Testis (tissue), 3 donors: ENCODE measurements around the gene SACM1L. TPM values are rescaled to one million over a fixed set of nuclear protein-coding genes. Genes with fewer than 3 reads are reported as not detected.

Experiments used
- DNase-seq: peaks from one replicate; pipeline ENCODE4 v3.0.0-alpha.2; 2019
- H3K27ac ChIP-seq, 2 donors: fragments of 200-600 bp; sonication (generic); one replicate each; pipeline ENCODE4 v1.5.1; 2019
- H3K27me3 ChIP-seq: fragments of 200-600 bp; sonication (generic); one replicate; pipeline ENCODE4 v1.5.1; 2019
- H3K36me3 ChIP-seq: fragments of 200-600 bp; sonication (generic); one replicate; pipeline ENCODE4 v1.5.1; 2017; ENCODE audit warnings: low read depth; ENCODE audit errors: missing control alignments
- H3K4me1 ChIP-seq: fragments of 200-600 bp; sonication (generic); one replicate; pipeline ENCODE4 v1.5.1; 2019
- H3K4me3 ChIP-seq, 2 donors: fragments of 200-600 bp; sonication (generic); one replicate each; pipeline ENCODE4 v1.5.1; 2017 to 2019
- H3K9me3 ChIP-seq: fragments of 200-600 bp; sonication (generic); one replicate; pipeline ENCODE4 v1.5.1; 2017
- CTCF ChIP-seq, 3 experiments: fragments of 450-650 bp in 2 of 3; fragments of 200-600 bp in 1 of 3; sonication (generic) in 1 of 3; IDR thresholded peaks; one replicate each; pipeline ENCODE4 v1.5.1; 2016 to 2019; ENCODE audit warnings: antibody characterized with exemption in 3 of 3, mild to moderate bottlenecking in 2 of 3, moderate library complexity in 1 of 3
- POLR2A ChIP-seq: fragments of 450-650 bp; IDR thresholded peaks from one replicate; pipeline ENCODE4 v1.6.1; 2017; ENCODE audit warnings: antibody characterized with exemption, mild to moderate bottlenecking, moderate library complexity
- WGBS, 2 donors: methylation state at CpG; one replicate each; pipeline ENCODE4 v1.1.5; 2018; 5-methylcytosine and 5-hydroxymethylcytosine counted together
- intact Hi-C: fragments of 100-400 bp; cut with DNase I; formaldehyde crosslinking; loops from one replicate; pipeline ENCODE4 v1.15.1; 2023; ENCODE audit warnings: low total_unique reads
- polyA plus RNA-seq: library from polyadenylated mRNA; stranded (reverse); fragments of 350-450 nt; fragmentation: Illumina TruSeq; extraction: RNeasy Lipid Tissue Mini Kit (QIAGEN cat#74804); gene quantifications from one replicate; pipeline ENCODE4 v1.2.3, GENCODE V29; 2014; ENCODE audit warnings: low read depth, low replicate concordance; ENCODE audit not compliant: insufficient read depth
- total RNA-seq, 2 donors: library from RNA; depleted of rRNA; stranded (reverse); fragments of >200 nt; gene quantifications; one replicate each; pipeline ENCODE4 v1.2.3, GENCODE V29; 2016

SACM1L gene
- total and polyA plus RNA-seq, 3 donors from 2014 or later: 25.9 to 60.1 (median 48.3) TPM

GRCh38 chr3:45670436-45670835 is 18.8 kb upstream of the SACM1L start:
- Histone ChIP-seq H3K9me3 (no peaks in the 10 kb centered on the region), H3K36me3 (no peaks in the 10 kb centered on the region), H3K27me3 (no peaks in the 10 kb centered on the region), H3K4me1 (peaks cover 8% of the 10 kb centered on the region), H3K4me3 (no peak overlapping the region), H3K27ac (no peak overlapping the region)
- TF ChIP-seq POLR2A (no peak), CTCF (IDR thresholded peaks at IDR 0.05) (no peak)
- no peak for DNase-seq
- intact Hi-C loops: no loop called here

GRCh38 chr3:45670991-45671390 is 18.2 kb upstream of the SACM1L start:
- TF ChIP-seq POLR2A (no peak), CTCF (IDR thresholded peaks at IDR 0.05) (no peak)
- intact Hi-C loops: no loop called here

GRCh38 chr3:45673273-45673672 is 15.9 kb upstream of the SACM1L start:
- WGBS, 2 donors: 100% methylated on average over 2 of the region's 2 CpGs
- Histone ChIP-seq H3K4me1 (peaks cover 16% of the 10 kb centered on the region), H3K36me3 (no peaks in the 10 kb centered on the region), H3K27me3 (no peaks in the 10 kb centered on the region), H3K27ac (no peak overlapping the region), H3K4me3 (no peak overlapping the region), H3K9me3 (no peaks in the 10 kb centered on the region)
- intact Hi-C loops: no loop called here
- no peak for DNase-seq
- no peak for TF ChIP-seq CTCF (IDR thresholded peaks at IDR 0.05)

More at GRCh38 chr3:45670991-45671390, 18.2 kb upstream of the SACM1L start:
- DNase-seq: peak; percentile 33
- no peaks in the 10 kb centered on the region for H3K9me3 ChIP-seq
- H3K27ac ChIP-seq: no peak overlapping the region
- WGBS, 2 donors: 52 to 69% methylated on average over 2 of the region's 2 CpGs
- no peaks in the 10 kb centered on the region for H3K36me3 ChIP-seq
- no peaks in the 10 kb centered on the region for H3K27me3 ChIP-seq
- peaks cover 11% of the 10 kb centered on the region for H3K4me1 ChIP-seq
- no peak overlapping the region for H3K4me3 ChIP-seq

DNA sequence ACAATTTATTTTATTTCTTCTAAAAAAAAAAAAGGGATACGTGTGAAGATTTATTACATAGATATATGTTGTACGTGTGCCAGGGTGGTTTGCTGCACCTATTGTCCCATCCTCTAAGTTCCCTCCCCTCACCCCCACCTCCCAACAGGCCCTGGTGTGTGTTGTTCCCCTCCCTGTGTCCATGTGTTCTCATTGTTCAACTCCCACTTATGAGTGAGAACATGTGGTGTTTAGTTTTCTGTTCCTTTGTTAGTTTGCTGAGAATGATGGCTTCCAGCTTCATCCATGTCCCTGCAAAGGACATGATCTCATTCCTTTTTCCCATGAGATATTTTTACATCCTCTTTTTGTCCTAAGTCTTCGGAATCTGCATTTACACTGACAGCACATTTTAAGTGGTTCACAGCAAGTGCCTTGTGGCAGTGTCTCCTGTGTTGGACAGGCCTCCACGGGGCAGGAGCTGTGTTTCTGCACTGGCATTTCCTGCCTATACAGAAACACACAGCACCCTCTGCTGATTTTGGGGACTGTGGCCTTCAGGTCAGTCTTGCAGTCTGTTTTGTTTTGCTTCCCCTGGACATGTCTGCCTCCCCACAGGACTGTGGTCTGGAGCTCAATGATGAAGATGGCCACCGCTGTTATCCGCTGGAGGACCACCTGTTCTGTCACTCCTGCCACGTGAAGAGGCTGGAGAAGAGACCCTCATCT is 12.7 kb upstream of the SACM1L start:
- Histone ChIP-seq H3K9me3 (no peaks in the 10 kb centered on the region), H3K4me1 (peaks cover 16% of the 10 kb centered on the region), H3K27me3 (no peaks in the 10 kb centered on the region), H3K27ac (peak overlapping the region in 1 of 2 donors; percentile 46), H3K4me3 (no peak overlapping the region), H3K36me3 (no peaks in the 10 kb centered on the region)
- 65 to 71% methylated on average over 7 of the region's 7 CpGs for WGBS, 2 donors
- TF ChIP-seq CTCF (IDR thresholded peaks at IDR 0.05): no peak
- TF ChIP-seq POLR2A: no peak
- DNase-seq: peak; percentile 41
- intact Hi-C loops: no loop called here

DNA sequence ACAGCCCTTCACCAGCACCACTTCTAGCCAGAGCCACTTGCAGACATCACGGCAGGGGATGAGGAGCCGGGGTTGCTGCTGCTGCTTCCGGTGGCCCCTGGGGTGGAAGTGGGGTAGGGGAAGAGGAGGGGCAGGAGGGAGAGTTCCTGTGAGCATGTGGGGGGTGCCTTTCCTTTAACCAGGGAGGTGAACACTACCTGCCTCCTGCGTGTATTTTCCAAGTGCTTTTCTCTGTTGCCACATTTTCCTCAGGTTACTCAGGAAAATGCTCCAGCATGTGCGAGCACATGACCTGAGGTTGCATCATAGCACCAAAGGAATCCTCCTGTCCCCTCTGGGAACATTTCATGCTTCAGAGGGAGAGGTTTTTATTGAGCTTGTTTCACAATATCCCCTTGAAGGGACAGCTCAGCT is 12.2 kb upstream of the SACM1L start:
- Histone ChIP-seq H3K36me3 (no peaks in the 10 kb centered on the region), H3K9me3 (no peaks in the 10 kb centered on the region), H3K27me3 (no peaks in the 10 kb centered on the region), H3K4me1 (peaks cover 16% of the 10 kb centered on the region), H3K4me3 (no peak overlapping the region), H3K27ac (peak overlapping the region in 1 of 2 donors; percentile 46)
- DNase-seq: no peak
- intact Hi-C loops: no loop called here
- WGBS, 2 donors: 76% methylated on average over 5 of the region's 5 CpGs
- TF ChIP-seq CTCF (IDR thresholded peaks at IDR 0.05) (no peak), POLR2A (no peak)
